HG02885 (cell line): Measurements from ENCODE around the gene TENM3.
"Not testable (repeated sequence)": the region's sequence is repeated elsewhere in the genome, so short reads cannot be mapped to it uniquely, and the experiment has no call there.

Experiments
- ATAC-seq: cut with Tn5 transposase; IDR thresholded peaks from one replicate; pipeline ENCODE4 v1.9.1; 2021; ENCODE audit warnings: mild to moderate bottlenecking; ENCODE audit not compliant: unreplicated experiment, poor library complexity

Gene TENM3

DNA sequence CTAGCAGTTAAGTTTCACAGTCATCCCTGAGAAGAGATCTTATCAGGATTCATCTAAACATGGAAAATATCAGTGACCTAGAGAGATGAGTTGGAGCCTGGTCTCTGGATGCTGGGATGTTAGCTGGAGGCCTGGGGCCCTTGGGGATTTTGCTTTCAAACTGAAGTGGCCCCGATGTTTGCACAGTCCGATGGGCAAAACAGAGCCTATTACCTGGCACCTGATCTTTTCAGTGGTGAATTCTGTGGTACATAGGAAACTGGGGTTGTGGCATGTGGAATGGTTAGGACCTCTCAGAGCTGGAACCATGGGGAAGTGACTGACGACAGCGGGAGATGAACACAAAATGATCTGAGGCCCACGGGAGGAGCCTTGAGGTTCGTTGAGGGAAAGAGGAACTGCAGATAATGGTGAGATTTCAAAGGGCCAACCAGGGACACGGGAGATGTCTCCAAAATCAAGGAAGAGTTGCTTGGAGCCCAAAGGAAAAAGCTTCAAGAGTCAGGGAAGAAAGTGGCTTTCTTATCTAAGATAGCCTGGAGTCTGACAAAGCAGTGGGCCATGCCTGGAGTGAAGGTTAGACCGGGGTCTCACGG, 17.8 kb upstream of the TENM3 start:
- ATAC-seq, result no peak

DNA sequence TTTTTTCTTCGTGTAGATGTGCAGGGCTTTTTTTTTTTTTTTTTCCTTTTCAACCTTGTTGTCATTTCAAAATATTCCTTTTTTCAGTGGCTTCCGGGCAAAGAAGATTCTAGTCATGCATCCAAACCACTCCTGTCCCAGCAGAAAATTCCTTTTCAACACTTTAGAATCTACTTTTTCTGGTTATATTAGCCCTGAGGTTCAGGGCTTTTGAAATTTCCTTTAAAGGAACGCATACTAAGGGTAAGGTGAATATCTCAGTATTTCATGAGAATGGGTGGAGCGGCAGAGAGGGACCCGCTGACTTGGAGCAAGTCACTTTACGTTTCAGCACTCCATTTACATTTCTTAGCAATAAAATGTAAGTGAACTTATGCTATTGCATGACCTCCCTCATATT, 15.6 kb upstream of the TENM3 start:
- no peak for ATAC-seq

DNA sequence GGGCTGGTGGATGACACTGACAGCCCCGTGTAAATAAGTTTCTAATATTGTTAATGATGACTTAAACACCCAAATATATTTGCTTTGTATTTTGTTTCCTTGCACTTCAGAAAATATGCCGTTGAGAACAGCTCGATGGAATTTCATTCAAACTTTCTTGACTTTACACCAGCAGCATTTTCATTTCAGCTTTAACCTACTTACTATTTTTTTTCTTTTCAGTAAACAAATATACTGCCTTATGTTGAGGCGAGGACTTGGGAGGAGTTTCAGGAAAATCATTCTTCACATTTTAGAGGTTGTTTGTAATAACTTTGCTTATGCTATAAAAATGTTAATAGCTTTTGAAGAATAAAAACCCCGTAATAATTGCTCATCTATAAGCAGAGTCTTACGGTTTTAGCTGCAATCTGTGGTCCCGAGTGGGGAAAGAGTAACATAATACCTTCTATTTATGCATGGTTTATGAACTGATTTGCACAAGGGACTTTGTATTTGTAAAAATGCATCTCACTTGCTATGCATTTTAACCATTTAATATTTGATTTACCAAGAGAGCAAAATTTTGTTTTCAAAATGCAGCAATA, 14.1 kb upstream of the TENM3 start:
- no peak for ATAC-seq

DNA sequence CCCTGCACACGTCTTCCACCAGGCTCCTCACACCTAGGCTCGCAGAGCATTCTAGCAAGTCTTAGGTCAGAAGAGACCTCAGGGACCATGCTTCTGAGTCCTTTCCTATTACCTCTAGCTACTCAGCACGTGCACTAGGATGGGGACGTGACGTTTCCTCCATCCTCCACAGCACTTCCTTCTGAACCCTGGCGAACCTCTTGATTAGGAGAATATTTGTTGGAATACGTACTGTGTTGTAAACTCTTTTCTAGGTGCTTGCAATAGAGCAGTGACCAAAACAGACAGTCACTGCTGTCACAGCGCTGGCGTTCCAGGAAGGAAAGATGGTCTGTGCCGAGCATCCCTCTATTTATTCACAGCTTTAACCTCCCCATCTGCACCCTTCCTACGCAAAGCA, 12.9 kb upstream of the TENM3 start:
- ATAC-seq, result no peak

GRCh38 chr4:182231080-182231479, 12.1 kb upstream of the TENM3 start:
- ATAC-seq, result no peak

- ATAC-seq, result no peak
These were observed 11.7 kb upstream of the TENM3 start for GRCh38 chr4:182231496-182231895.

- ATAC-seq, result no peak
These were observed 9.7 kb upstream of the TENM3 start for GRCh38 chr4:182233310-182234090.

GRCh38 chr4:182235021-182235795, 8.0 kb upstream of the TENM3 start:
- no peak for ATAC-seq

DNA sequence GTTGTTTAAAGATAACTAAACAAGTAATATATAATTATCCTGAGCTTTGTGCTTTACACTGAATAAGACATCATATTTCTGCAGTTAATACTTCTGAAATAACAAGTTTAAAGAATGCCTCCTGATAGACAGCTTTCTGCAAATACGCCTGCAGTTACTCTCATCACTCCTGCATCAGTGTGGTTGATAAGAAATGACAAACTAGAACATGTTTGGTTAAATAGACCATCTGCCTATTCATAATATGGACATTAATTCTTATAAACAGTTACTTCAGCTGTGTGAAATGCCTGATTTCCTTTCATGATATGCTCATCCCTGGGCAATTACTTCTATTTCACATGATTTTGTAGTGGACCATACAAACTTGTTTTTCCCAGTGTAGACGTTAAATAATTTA, 7.0 kb upstream of the TENM3 start:
- no peak for ATAC-seq

DNA sequence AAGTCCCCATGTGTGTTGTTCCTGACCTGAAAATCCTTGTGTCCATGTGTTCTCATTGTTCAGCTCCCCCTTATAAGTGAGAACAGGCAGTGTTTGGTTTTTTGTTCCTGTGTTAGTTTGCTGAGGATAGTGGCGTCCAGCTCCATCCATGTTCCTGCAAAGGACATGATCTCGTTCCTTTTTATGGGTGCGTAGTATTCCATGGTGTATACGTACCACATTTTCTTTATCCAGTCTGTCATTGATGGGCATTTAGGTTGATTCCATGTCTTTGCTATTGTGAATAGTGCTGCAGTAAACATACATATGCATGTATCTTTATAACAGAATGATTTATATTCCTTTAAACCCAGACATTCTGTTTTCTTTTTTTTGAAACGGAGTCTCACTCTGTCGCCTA, 6.2 kb upstream of the TENM3 start:
- ATAC-seq, result not testable (repeated sequence)

DNA sequence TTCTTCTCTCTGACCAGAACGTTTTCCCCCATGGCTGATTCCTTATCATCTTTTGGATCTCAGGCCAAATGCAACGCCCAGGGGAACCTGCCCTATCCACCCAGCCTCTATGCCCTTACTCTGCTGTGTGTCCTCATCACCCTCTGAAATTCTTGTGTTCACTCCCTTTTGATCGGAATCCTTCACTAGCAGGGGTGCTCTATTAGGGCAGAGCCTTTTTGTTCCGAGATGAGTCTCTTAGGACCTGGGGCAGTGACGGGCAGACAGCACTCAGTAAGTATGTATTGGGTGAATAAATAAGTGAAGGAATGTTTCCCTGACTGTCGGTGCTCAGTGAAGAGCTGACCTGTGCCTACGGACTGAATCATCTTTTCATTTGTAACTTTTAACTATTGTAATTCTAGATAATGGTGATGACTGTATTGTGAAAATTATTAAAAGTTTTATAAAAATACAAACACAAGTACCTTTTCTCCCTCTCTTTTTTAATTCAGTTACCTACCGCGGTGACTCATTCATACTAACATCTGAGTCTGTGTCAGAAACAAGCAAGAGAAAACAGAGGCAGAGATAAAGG, 4.8 kb upstream of the TENM3 start:
- no peak for ATAC-seq

- ATAC-seq, result no peak
These were observed 2.8 kb upstream of the TENM3 start for GRCh38 chr4:182240161-182241130.

- ATAC-seq, result not testable (repeated sequence)
These were observed 942 bp upstream of the TENM3 start for GRCh38 chr4:182242260-182242659.

- no peak for ATAC-seq
These were observed 415 bp upstream of the TENM3 start for GRCh38 chr4:182242787-182243186.

GRCh38 chr4:182245041-182245440, 1.8 kb downstream of the TENM3 start:
- ATAC-seq, result no peak

- no peak for ATAC-seq
These were observed 2.5 kb downstream of the TENM3 start for GRCh38 chr4:182245541-182246215.

GRCh38 chr4:182246401-182247205, 3.4 kb downstream of the TENM3 start:
- no peak for ATAC-seq

DNA sequence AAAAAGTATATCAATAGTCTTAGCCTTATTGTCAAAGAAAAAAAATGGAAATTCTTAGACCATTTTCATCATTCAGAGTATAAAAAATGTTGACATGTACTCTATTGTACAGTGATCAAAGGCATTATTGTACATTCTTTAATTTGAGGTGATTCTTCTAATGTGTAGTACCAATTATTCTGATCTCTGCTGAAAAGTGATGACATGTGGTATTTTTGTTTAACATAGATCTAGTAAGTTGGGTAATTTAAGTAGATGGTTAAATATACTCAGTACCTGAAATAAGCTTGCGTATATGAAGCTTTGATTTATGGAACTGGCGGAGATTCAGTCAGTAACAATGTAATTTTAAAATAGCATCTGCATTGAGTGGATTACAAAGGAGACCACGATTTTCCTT, 5.1 kb downstream of the TENM3 start:
- no peak for ATAC-seq
